ENCODE measurements around the gene ATOSB. TPM values are rescaled to one million over a fixed set of nuclear protein-coding genes. Genes with fewer than 3 reads are reported as not detected.

ATOSB gene
- total RNA-seq, 1 donor = 31.1 TPM

- no peak for TF ChIP-seq CTCF (IDR thresholded peaks at IDR 0.05; ENCODE audit: extremely low read depth, low read depth, low read length)
- Histone ChIP-seq H4K20me1 (ENCODE audit: insufficient read depth, low read length) (no peaks in the 10 kb centered on the region), H3K4me3 (ENCODE audit: insufficient read depth, low read length) (no peak overlapping the region), H3K79me2 (ENCODE audit: insufficient read depth, low read length) (no peaks in the 10 kb centered on the region), H3K4me2 (ENCODE audit: insufficient read depth, low read length) (no peak overlapping the region), H3K27ac (ENCODE audit: low read depth, low read length) (no peak overlapping the region), H3K27me3 (ENCODE audit: insufficient read depth, low read length) (no peaks in the 10 kb centered on the region), H3K9me3 (ENCODE audit: low read depth, low read length) (peaks cover 6% of the 10 kb centered on the region), H3K4me1 (ENCODE audit: insufficient read depth, low read length) (no peaks in the 10 kb centered on the region), H2AFZ (ENCODE audit: low read length) (no peak overlapping the region), H3K36me3 (ENCODE audit: insufficient read depth, low read length) (no peaks in the 10 kb centered on the region)
- no peak for DNase-seq (ENCODE audit: insufficient read length, low spot score, missing footprints)
Measured at GRCh38 chr9:35140093-35140492, 24.4 kb upstream of the ATOSB start.

- TF ChIP-seq CTCF (IDR thresholded peaks at IDR 0.05; ENCODE audit: extremely low read depth, low read depth, low read length) = no peak
- Histone ChIP-seq H3K27ac (ENCODE audit: low read depth, low read length) (no peak overlapping the region), H3K4me1 (ENCODE audit: insufficient read depth, low read length) (no peaks in the 10 kb centered on the region), H4K20me1 (ENCODE audit: insufficient read depth, low read length) (no peaks in the 10 kb centered on the region), H3K36me3 (ENCODE audit: insufficient read depth, low read length) (no peaks in the 10 kb centered on the region), H2AFZ (ENCODE audit: low read length) (no peak overlapping the region), H3K79me2 (ENCODE audit: insufficient read depth, low read length) (no peaks in the 10 kb centered on the region), H3K9me3 (ENCODE audit: low read depth, low read length) (no peaks in the 10 kb centered on the region), H3K4me2 (ENCODE audit: insufficient read depth, low read length) (no peak overlapping the region), H3K4me3 (ENCODE audit: insufficient read depth, low read length) (no peak overlapping the region), H3K27me3 (ENCODE audit: insufficient read depth, low read length) (no peaks in the 10 kb centered on the region)
- no peak for DNase-seq (ENCODE audit: insufficient read length, low spot score, missing footprints)
Measured at GRCh38 chr9:35136866-35137265, 21.2 kb upstream of the ATOSB start.

- Histone ChIP-seq H3K4me3 (ENCODE audit: insufficient read depth, low read length) (no peak overlapping the region), H3K27me3 (ENCODE audit: insufficient read depth, low read length) (no peaks in the 10 kb centered on the region), H3K36me3 (ENCODE audit: insufficient read depth, low read length) (no peaks in the 10 kb centered on the region), H3K9me3 (ENCODE audit: low read depth, low read length) (no peaks in the 10 kb centered on the region), H3K4me1 (ENCODE audit: insufficient read depth, low read length) (no peaks in the 10 kb centered on the region), H4K20me1 (ENCODE audit: insufficient read depth, low read length) (no peaks in the 10 kb centered on the region), H3K27ac (ENCODE audit: low read depth, low read length) (no peak overlapping the region), H2AFZ (ENCODE audit: low read length) (no peak overlapping the region), H3K4me2 (ENCODE audit: insufficient read depth, low read length) (no peak overlapping the region), H3K79me2 (ENCODE audit: insufficient read depth, low read length) (no peaks in the 10 kb centered on the region)
- TF ChIP-seq CTCF (IDR thresholded peaks at IDR 0.05; ENCODE audit: extremely low read depth, low read depth, low read length) = no peak
- no peak for DNase-seq (ENCODE audit: insufficient read length, low spot score, missing footprints)
Measured at GRCh38 chr9:35135988-35136387, 20.3 kb upstream of the ATOSB start.

- no peak overlapping the region for H3K4me2 ChIP-seq (ENCODE audit: insufficient read depth, low read length)
- no peak for DNase-seq (ENCODE audit: insufficient read length, low spot score, missing footprints)
- H3K36me3 ChIP-seq (ENCODE audit: insufficient read depth, low read length) = no peaks in the 10 kb centered on the region
- TF ChIP-seq CTCF (IDR thresholded peaks at IDR 0.05; ENCODE audit: extremely low read depth, low read depth, low read length) = no peak
- H2AFZ ChIP-seq (ENCODE audit: low read length) = no peak overlapping the region
- H3K79me2 ChIP-seq (ENCODE audit: insufficient read depth, low read length) = no peaks in the 10 kb centered on the region
- H3K27ac ChIP-seq (ENCODE audit: low read depth, low read length) = no peak overlapping the region
- H3K9me3 ChIP-seq (ENCODE audit: low read depth, low read length) = no peaks in the 10 kb centered on the region
- no peaks in the 10 kb centered on the region for H3K27me3 ChIP-seq (ENCODE audit: insufficient read depth, low read length)
- H3K4me1 ChIP-seq (ENCODE audit: insufficient read depth, low read length) = no peaks in the 10 kb centered on the region
- H4K20me1 ChIP-seq (ENCODE audit: insufficient read depth, low read length) = no peaks in the 10 kb centered on the region
- no peak overlapping the region for H3K4me3 ChIP-seq (ENCODE audit: insufficient read depth, low read length)
Measured at GRCh38 chr9:35134920-35135319, 19.3 kb upstream of the ATOSB start.
